GM12872 (cell line): ENCODE results near the gene CFAP161.

Experiments
- TF ChIP-seq, protein P1 (sequence below): IDR thresholded peaks from 3 replicates; pipeline ENCODE4 v1.5.1; 2011; ENCODE audit warnings: low read depth, mild to moderate bottlenecking, low read length, moderate library complexity; ENCODE audit not compliant: insufficient read depth

CFAP161 gene

DNA sequence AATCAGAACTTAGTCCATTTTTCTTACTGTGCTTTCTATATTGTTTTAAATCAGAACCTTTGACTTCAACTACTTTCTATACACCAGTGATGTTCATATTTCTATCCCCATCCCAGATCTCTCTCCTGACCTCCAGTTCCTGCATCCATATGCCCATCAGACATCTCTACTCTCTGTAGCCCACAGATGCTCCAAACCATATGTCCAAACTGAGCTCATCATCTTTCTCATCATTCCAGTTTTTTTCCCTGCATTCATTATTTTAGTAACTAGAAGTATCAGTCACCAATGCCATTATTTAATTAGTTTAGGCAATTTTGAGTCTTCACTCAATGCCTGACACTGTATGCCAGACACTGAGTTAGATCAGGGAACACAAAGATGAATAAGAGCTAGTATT is 37.2 kb downstream of the CFAP161 start:
- TF ChIP-seq, protein P1, sequence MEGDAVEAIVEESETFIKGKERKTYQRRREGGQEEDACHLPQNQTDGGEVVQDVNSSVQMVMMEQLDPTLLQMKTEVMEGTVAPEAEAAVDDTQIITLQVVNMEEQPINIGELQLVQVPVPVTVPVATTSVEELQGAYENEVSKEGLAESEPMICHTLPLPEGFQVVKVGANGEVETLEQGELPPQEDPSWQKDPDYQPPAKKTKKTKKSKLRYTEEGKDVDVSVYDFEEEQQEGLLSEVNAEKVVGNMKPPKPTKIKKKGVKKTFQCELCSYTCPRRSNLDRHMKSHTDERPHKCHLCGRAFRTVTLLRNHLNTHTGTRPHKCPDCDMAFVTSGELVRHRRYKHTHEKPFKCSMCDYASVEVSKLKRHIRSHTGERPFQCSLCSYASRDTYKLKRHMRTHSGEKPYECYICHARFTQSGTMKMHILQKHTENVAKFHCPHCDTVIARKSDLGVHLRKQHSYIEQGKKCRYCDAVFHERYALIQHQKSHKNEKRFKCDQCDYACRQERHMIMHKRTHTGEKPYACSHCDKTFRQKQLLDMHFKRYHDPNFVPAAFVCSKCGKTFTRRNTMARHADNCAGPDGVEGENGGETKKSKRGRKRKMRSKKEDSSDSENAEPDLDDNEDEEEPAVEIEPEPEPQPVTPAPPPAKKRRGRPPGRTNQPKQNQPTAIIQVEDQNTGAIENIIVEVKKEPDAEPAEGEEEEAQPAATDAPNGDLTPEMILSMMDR, result no peak

DNA sequence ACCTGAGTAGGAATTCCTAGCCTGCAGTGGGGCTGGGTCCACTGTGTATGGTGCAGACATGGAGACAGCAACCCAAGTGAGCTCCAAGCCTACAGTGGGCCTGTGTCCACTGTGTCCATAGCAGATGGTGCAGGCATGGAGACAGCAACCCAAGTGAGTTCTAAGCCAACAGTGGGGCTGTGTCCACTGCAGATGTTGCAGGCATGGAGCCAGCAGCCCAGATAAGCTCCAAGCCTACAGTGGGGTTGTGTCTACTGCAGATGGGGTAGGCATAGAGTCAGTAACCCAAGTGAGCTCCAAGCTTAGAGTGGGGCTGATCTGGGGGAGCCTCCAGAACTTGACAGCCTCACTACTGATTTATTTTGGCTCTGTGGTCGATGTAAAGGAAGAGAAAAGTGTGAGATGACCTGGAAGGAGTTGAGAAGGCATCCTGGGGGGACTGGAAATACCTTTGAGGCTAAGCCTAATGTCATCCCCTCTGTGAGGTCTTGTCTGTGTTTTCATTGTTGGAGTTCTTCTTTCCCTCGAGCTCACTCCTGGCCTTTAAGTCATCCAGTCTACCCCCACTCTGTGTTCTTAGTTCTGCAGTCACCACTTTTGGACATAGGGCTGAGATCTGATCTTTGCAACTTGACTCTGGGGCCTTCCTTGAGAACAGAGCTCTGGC is 40.2 kb downstream of the CFAP161 start:
- TF ChIP-seq, protein P1, result no peak

- TF ChIP-seq, protein P1, result peak; percentile 17; the same call in 1 of the 3 replicates
These were observed 40.8 kb downstream of the CFAP161 start for GRCh38 chr15:81174792-81175327.

DNA sequence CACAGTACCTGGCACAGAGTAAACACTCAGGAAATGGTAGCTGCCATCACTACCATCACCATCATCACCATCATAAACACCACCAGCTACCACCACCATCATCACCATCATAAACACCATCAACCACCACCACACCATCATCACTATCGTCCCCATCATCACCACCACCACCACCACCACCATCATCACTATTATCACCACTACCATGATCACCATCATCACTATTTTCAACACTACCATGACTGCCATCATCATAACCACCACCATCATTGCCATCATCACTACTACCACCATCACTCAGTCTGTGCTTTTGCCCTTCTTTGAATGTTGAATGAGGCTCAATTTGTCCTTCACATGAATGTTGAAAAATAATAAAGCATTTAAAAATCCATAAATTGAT is 41.4 kb downstream of the CFAP161 start:
- TF ChIP-seq, protein P1, result no peak

GRCh38 chr15:81176291-81176893 is 42.3 kb downstream of the CFAP161 start:
- TF ChIP-seq, protein P1, result no peak

DNA sequence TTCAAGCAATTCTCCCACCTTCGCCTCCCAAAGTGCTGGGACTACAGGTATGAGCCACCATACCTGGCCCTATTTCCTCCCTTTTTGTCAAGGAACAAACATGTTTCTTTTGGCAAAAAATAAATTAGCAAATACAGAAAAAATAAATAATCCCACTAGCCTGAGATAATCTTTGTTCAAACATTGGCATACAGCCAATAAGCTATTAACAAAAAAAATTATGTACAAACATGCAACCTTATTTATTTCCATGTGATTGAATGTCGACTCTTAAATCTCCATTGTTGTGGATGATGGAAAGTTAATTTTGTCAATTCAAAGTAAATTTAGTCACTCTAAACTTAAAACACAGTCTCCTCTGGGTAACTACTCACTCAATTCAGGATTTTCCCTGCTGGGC is 44.3 kb downstream of the CFAP161 start:
- TF ChIP-seq, protein P1, result no peak

DNA sequence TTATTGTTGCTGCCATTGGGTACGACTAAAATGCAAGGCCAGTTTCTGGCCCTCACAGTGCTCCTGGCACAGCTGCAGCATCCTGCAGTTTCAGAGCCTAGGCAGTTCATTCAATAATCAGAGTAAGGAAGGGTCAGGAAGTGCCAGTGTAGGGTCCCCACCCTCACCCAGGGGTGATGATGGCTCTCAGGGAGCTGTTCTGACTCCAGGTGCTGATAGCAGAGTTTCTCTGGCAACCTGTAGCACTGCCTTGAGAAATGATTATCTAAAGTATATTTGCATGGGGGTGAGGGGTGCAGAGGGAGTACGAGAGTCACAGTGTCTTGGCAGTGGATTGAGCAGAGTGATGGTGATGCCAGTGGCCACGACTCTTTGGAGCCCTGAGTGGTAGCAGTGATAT is 47.1 kb downstream of the CFAP161 start:
- TF ChIP-seq, protein P1, result no peak
